ENCODE results near the gene TFCP2L1.
"Not testable (repeated sequence)": the region's sequence is repeated elsewhere in the genome, so short reads cannot be mapped to it uniquely, and the experiment has no call there.

Gene TFCP2L1

GRCh38 chr2:121241466-121241865 lies 43.5 kb downstream of the TFCP2L1 start:
- ATAC-seq = no peak

GRCh38 chr2:121240436-121240835 lies 44.6 kb downstream of the TFCP2L1 start:
- ATAC-seq = no peak

DNA sequence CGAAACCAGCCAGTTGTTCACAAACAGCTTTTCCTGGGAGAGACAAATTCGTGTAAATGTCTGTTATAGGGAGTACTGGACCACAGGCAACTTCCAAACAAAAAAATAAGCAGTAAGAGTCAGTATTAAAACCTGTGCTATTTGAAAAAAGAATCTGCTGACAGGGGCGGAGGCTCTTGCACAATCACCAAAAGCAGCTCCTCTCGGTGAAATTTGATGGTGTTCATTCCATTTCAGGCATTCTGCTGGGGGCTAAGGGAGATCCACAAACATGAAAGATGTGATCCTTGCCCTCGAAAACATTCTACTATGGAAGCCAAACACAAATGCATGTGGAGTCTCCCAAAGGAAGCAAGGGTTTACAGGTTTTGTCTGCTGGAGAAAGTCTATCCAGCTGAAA lies 45.0 kb downstream of the TFCP2L1 start:
- ATAC-seq = no peak

DNA sequence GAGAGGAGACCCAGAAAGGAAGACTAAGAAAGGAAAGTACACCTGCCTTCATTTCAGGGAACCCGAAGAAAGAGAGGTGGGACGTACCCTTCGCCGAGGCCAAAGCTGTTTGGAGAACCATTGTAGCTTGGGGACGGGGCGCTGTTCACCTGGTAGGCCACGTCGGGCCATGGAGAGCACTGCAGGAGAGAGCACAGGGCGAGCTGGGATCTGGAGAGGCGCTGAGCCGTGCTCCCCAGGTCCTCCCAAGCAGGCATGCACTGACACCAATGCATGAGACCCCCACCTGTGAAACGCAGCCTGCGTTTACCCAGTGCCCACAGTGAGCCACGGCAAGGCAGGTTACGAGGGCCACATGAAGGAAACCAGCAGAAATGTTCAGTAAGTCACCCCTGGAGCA lies 45.5 kb downstream of the TFCP2L1 start:
- no peak for ATAC-seq

GRCh38 chr2:121238828-121239227 lies 46.2 kb downstream of the TFCP2L1 start:
- no peak for ATAC-seq

- no peak for ATAC-seq
Observed at GRCh38 chr2:121237980-121238665, 46.9 kb downstream of the TFCP2L1 start.

DNA sequence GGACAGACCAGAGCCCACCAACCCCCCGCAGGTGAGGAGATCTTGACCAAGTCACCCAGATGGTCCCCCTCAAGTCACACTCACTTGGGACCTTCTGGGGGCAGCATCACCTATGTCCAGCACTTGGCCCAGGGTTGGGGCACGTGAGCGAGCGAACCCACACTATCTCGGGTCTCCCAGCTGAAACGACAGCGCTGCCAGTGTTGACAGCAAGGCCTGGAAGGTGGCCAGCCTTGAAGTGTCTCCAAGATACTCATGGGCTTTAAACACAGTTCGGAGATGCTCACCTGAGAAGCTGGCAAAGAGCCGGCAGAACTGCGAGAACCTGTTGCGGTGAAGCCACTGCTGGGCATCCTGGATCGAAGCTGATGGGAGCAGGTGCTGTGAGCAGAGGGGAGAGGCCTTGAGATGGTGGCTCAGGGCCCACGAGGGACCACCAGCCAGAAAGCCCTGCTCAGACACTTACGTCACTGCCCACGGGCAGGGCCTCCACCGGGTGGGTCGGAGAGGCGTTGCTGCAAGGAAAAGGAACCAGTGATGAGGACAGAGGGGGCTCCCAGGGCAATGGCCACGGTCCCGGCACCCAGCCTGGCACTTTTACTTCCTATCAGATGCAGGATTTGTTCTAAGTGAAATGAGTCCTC lies 47.5 kb downstream of the TFCP2L1 start:
- no peak for ATAC-seq

DNA sequence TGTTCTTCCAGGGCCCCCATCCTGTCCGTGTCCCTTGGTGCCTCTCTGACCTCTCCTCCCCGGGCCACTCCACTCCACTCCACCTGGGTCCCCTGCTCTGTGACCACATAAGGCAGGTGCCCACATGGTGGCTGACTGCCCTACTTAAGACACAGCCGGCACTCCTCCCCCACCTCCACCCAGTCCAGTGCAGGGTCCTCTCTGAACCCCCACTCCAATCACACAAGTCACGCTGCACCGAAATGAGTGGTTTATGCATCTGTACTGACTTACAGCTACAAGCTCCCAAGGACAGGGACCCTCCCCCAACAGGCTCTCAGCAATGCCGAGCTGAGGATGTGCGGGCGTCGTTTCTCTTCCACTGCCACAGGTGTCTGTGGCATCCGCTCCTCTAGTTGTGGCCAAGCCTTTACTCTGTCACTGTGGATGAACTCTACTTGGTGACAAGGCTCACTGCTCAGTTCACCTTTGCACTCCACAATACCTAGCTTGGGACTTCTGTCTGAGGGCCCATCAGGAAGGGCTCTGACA lies 48.3 kb downstream of the TFCP2L1 start:
- no peak for ATAC-seq

- ATAC-seq = no peak
Observed at GRCh38 chr2:121236101-121236640, 48.8 kb downstream of the TFCP2L1 start.

GRCh38 chr2:121235542-121235941 lies 49.5 kb downstream of the TFCP2L1 start:
- no peak for ATAC-seq

GRCh38 chr2:121234791-121235190 lies 50.2 kb downstream of the TFCP2L1 start:
- no peak for ATAC-seq

- ATAC-seq = no peak
Observed at GRCh38 chr2:121234144-121234543, 50.9 kb downstream of the TFCP2L1 start.

- ATAC-seq = no peak
Observed at GRCh38 chr2:121233486-121234110, 51.4 kb downstream of the TFCP2L1 start.

GRCh38 chr2:121232626-121233265 lies 52.3 kb downstream of the TFCP2L1 start:
- no peak for ATAC-seq

- ATAC-seq = no peak
Observed at GRCh38 chr2:121231385-121232000, 53.5 kb downstream of the TFCP2L1 start.

DNA sequence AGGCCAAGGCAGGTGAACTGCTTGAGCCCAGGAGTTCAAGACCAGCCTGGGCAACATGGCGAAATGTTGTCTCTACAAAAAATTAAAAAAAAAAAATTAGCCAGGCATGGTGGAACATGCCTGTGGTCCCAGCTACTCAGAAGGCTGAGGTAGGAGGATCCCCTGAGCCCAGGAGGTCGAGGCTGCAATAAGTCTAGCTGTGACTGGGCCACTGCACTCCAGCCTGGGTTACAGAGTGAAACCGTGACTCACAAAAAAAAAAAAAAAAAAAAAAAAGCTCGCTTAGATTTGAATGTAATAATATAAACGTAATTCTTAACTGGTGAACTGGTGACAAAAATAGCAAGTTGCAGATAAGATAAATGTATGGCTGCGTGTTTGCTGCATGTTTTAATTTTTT lies 56.5 kb downstream of the TFCP2L1 start:
- ATAC-seq = no peak

DNA sequence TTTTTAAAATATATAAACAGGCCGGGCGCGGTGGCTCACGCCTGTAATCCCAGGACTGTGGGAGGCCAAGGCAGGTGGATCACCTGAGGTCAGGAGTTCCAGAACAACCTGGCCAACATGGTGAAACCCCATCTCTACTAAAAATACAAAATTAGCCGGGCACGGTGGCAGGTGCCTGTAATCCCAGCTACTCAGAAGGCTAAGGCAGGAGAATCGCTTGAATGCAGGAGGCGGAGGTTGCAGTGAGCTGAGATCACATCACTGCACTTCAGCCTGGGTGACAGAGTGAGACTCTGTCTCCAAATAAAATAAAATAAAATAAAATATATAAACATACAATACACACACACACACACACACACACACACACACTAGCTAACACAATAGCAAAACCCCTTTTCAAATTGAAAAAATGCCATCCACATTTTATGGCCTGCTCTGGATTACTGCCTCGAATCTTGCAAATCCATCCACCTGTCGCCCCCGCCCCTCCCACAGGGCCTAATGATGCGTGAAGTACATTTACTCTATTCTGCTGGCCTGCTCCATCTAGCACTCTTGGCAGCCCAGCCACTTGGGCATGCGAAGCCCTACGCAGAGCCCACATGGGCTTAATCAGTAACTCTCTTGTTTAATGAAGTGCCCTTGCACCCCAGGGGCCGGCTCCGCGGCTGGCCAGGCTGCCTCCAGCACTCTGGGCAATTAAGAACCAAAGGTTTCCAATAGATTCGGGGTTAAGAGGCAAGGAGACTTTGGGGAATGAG lies 57.4 kb downstream of the TFCP2L1 start:
- not testable (repeated sequence) for ATAC-seq

GRCh38 chr2:121225681-121226080 lies 59.3 kb downstream of the TFCP2L1 start:
- not testable (repeated sequence) for ATAC-seq

- ATAC-seq = no peak
Observed at GRCh38 chr2:121220995-121221394, 64.0 kb downstream of the TFCP2L1 start.

- ATAC-seq = no peak
Observed at GRCh38 chr2:121219866-121220265, 65.1 kb downstream of the TFCP2L1 start.

DNA sequence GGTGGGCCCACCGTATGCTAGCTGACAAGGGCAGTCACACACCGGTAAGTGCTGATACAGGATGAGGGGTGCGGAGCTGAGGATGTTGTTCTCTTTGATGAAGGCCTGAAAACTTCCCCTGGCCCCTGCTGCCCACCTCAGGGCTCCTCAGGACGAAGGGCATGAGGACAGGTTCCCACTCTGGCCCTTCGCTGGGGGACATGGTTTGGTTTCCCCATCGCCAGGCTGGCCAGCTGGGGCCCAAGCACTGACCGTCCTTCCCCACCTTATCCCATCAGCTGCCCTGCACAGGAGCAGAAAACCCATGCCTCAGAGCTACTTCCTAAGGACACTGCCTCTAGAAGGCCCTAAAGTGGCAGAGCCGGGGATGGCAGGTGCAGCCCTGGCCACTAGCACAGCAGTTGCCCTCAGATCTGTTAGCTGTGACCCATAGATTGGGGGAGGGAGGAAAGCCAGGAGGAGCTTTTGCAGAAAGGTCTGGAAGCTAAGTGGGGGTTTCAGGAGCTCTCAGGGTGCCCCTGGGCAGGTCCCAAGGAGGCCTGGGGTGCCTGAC lies 66.5 kb downstream of the TFCP2L1 start:
- no peak for ATAC-seq

DNA sequence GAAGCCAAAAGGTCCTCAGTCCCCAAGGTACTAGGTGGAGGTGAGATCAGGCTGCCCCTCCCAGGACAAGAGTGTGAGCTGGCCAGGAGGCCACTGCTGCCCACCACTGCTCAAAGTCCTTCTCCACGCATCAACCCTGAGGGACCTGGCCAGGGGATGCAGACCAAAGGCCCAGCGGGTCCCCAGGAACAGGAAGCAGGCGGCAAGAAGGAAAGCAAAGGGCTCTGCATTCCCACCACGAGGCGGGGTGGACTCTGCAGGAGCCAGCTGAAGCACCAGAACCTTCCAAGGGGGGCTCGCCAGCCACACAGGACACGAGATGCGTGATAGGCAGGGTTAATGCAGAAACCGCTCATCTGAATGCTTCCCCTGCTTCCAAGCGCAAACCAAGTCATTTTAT lies 67.4 kb downstream of the TFCP2L1 start:
- ATAC-seq = no peak
